H1 (cell line): Measurements from ENCODE around the gene ZBTB44. TPM values are rescaled to one million over a fixed set of nuclear protein-coding genes. Genes with fewer than 3 reads are reported as not detected.

Experiments
- CTCF ChIA-PET: fragments of 300-600 bp; sonication (Branson Sonifier 250); formaldehyde crosslinking; loops from one replicate; lab custom pipeline; 2021; ENCODE audit not compliant: partially characterized antibody; lab: Charles Lee
- POLR2A ChIA-PET: fragments of 300-600 bp; sonication (Branson Sonifier 250); formaldehyde crosslinking; loops from one replicate; lab custom pipeline; 2021; ENCODE audit warnings: inconsistent platforms; ENCODE audit not compliant: partially characterized antibody; lab: Charles Lee
- DNase-seq, 2 experiments: peaks; one replicate each; pipeline versions ENCODE4 v3.0.0 to v3.0.0-alpha.2; 2010 to 2022; ENCODE audit warnings: low spot score in 2 of 2, low read depth in 1 of 2, mixed read lengths in 1 of 2
- FAIRE-seq: peaks from 2 replicates; lab custom pipeline; 2011; peaks lifted over from hg19 to GRCh38; lab: Jason Lieb, UNC
- H2AFZ ChIP-seq: 2 replicates; pipeline ENCODE4 v1.8.1; 2012; ENCODE audit warnings: low read length, inconsistent platforms
- H2AK5ac ChIP-seq: 2 replicates; pipeline ENCODE4 v1.6.1; 2013; ENCODE audit warnings: low read depth, low read length
- H2BK120ac ChIP-seq: replicated peaks from 2 replicates; pipeline ENCODE3; 2013; ENCODE audit warnings: low read depth, low read length, inconsistent platforms
- H2BK12ac ChIP-seq: 2 replicates; pipeline ENCODE4 v1.6.1; 2013; ENCODE audit warnings: low read depth, low read length
- H2BK15ac ChIP-seq: 2 replicates; pipeline ENCODE4 v1.6.1; 2013; ENCODE audit warnings: low read length
- H2BK20ac ChIP-seq: 2 replicates; pipeline ENCODE4 v1.6.1; 2013; ENCODE audit warnings: low read length
- H2BK5ac ChIP-seq: 2 replicates; pipeline ENCODE4 v1.6.1; 2013; ENCODE audit warnings: low read depth, low read length
- H3K14ac ChIP-seq: 2 replicates; pipeline ENCODE4 v1.6.1; 2013; ENCODE audit warnings: inconsistent platforms; ENCODE audit not compliant: insufficient read length
- H3K18ac ChIP-seq: 2 replicates; pipeline ENCODE4 v1.6.1; 2013; ENCODE audit warnings: low read length; ENCODE audit errors: extremely low read depth
- H3K23ac ChIP-seq: 2 replicates; pipeline ENCODE4 v1.6.1; 2013; ENCODE audit warnings: inconsistent platforms; ENCODE audit not compliant: insufficient read length
- H3K23me2 ChIP-seq: 2 replicates; pipeline ENCODE4 v1.6.1; 2013; ENCODE audit warnings: low read depth, low read length
- H3K27ac ChIP-seq: 2 replicates; pipeline ENCODE4 v1.6.1; 2011; ENCODE audit warnings: low read depth, low read length, inconsistent platforms
- H3K27me3 ChIP-seq, 4 experiments: replicated peaks in 1 of 4; 1 replicate in 1 of 4; 2 replicates in 3 of 4; pipeline versions ENCODE4 v1.6.1 to v1.8.1; 2011 to 2013; ENCODE audit warnings: low read length in 3 of 4, mild to moderate bottlenecking in 3 of 4, inconsistent platforms in 2 of 4, mixed read lengths in 2 of 4, moderate library complexity in 1 of 4; ENCODE audit not compliant: control insufficient read depth in 3 of 4, insufficient read depth in 3 of 4; ENCODE audit errors: extremely low read depth in 1 of 4
- H3K36me3 ChIP-seq, 4 experiments: 2 replicates each; pipeline versions ENCODE4 v1.6.1 to v1.8.1; 2011 to 2013; ENCODE audit warnings: mild to moderate bottlenecking in 4 of 4, low read length in 3 of 4, moderate library complexity in 2 of 4, control low read depth in 1 of 4, inconsistent platforms in 1 of 4; ENCODE audit not compliant: insufficient read depth in 4 of 4, control insufficient read depth in 2 of 4
- H3K4ac ChIP-seq: replicated peaks from 2 replicates; pipeline ENCODE3; 2013; ENCODE audit warnings: low read length, low read depth, mixed read lengths, inconsistent platforms; ENCODE audit not compliant: insufficient read length
- H3K4me1 ChIP-seq, 4 experiments: replicated peaks in 1 of 4; 1 replicate in 1 of 4; 2 replicates in 3 of 4; pipeline versions ENCODE4 v1.6.1 to v1.8.1; 2011 to 2013; ENCODE audit warnings: low read length in 3 of 4, inconsistent platforms in 2 of 4, mixed read lengths in 1 of 4; ENCODE audit not compliant: insufficient read depth in 4 of 4, control insufficient read depth in 3 of 4
- H3K4me2 ChIP-seq, 2 experiments: 2 replicates each; pipeline versions ENCODE4 v1.6.1 to v1.8.1; 2011 to 2013; ENCODE audit warnings: low read depth in 2 of 2, low read length in 2 of 2, control low read depth in 1 of 2, inconsistent platforms in 1 of 2, mild to moderate bottlenecking in 1 of 2; ENCODE audit not compliant: insufficient read depth in 1 of 2
- H3K4me3 ChIP-seq, 4 experiments: fragments of 200-600, 300-600 bp in 1 of 4; sonication (generic), shearing (Covaris generic), sonication (Bioruptor Twin) in 1 of 4; 2 replicates each; pipeline versions ENCODE4 v1.5.1 to v1.8.1; 2011 to 2016; ENCODE audit warnings: low read length in 4 of 4, low read depth in 3 of 4, control low read depth in 2 of 4, inconsistent platforms in 2 of 4, mild to moderate bottlenecking in 2 of 4, mixed read lengths in 1 of 4, moderate library complexity in 1 of 4; ENCODE audit not compliant: insufficient read depth in 2 of 4; ENCODE audit errors: extremely low read depth in 1 of 4
- H3K56ac ChIP-seq: replicated peaks from 2 replicates; pipeline ENCODE3; 2013; ENCODE audit warnings: low read depth, mild to moderate bottlenecking, mixed read lengths, low read length, inconsistent platforms; ENCODE audit not compliant: insufficient read length
- H3K79me1 ChIP-seq: 2 replicates; pipeline ENCODE4 v1.6.1; 2013; ENCODE audit warnings: low read depth, low read length, control low read depth
- H3K79me2 ChIP-seq, 2 experiments: 2 replicates each; pipeline versions ENCODE4 v1.6.1 to v1.8.1; 2012 to 2013; ENCODE audit warnings: low read length in 2 of 2, mild to moderate bottlenecking in 2 of 2, inconsistent platforms in 1 of 2; ENCODE audit not compliant: insufficient read depth in 2 of 2, control insufficient read depth in 1 of 2
- H3K9ac ChIP-seq, 4 experiments: replicated peaks in 1 of 4; 1 replicate in 1 of 4; 2 replicates in 3 of 4; pipeline versions ENCODE4 v1.6.1 to v1.8.1; 2011 to 2013; ENCODE audit warnings: low read depth in 3 of 4, low read length in 3 of 4, control low read depth in 2 of 4, mild to moderate bottlenecking in 2 of 4, moderate library complexity in 2 of 4, inconsistent platforms in 1 of 4; ENCODE audit errors: extremely low read depth in 1 of 4
- H3K9me3 ChIP-seq, 2 experiments: 2 replicates each; pipeline versions ENCODE4 v1.6.1 to v1.8.1; 2012 to 2013; ENCODE audit warnings: mild to moderate bottlenecking in 2 of 2, moderate library complexity in 2 of 2, control low read depth in 1 of 2, inconsistent platforms in 1 of 2, low read depth in 1 of 2, low read length in 1 of 2, mixed read lengths in 1 of 2; ENCODE audit not compliant: insufficient read depth in 2 of 2
- H4K20me1 ChIP-seq, 2 experiments: replicated peaks in 1 of 2; 2 replicates each; pipeline versions ENCODE3 to v1.8.1; 2011 to 2013; ENCODE audit warnings: inconsistent platforms in 2 of 2, low read length in 2 of 2, mild to moderate bottlenecking in 1 of 2; ENCODE audit not compliant: insufficient read depth in 2 of 2, control insufficient read depth in 1 of 2
- H4K5ac ChIP-seq: 2 replicates; pipeline ENCODE4 v1.6.1; 2013; ENCODE audit warnings: low read length, low read depth, mixed read lengths, inconsistent platforms; ENCODE audit not compliant: insufficient read length
- H4K8ac ChIP-seq: 2 replicates; pipeline ENCODE4 v1.8.0; 2013; ENCODE audit warnings: mild to moderate bottlenecking, moderate library complexity, low read length, inconsistent platforms; ENCODE audit not compliant: insufficient read depth; ENCODE audit errors: extremely low read depth
- H4K91ac ChIP-seq: replicated peaks from 2 replicates; pipeline ENCODE3; 2013; ENCODE audit warnings: low read length, mixed read lengths, inconsistent platforms; ENCODE audit not compliant: insufficient read length
- ATF2 ChIP-seq: IDR thresholded peaks from 2 replicates; pipeline ENCODE4 v1.6.1; 2012; ENCODE audit warnings: low read length, inconsistent platforms
- CBX5 ChIP-seq: fragments of 300-800, 300-1000 bp; sonication (generic); IDR thresholded peaks from 2 replicates; pipeline ENCODE4 v1.7.1; 2016; ENCODE audit warnings: antibody characterized with exemption, low read length, low read depth
- KDM4A ChIP-seq: IDR thresholded peaks from one replicate; pipeline ENCODE4 v1.7.1; 2012; ENCODE audit warnings: low read depth, mild to moderate bottlenecking, moderate library complexity, low read length, inconsistent platforms; ENCODE audit not compliant: severe bottlenecking
- WGBS, 2 experiments: shearing (Covaris generic) in 1 of 2; methylation state at CpG; one replicate each; pipeline versions ENCODE4 v1.1.6 to v1.1.7; 2013 to 2015; ENCODE audit warnings: low lambda C conversion rate in 2 of 2, mixed read lengths in 2 of 2, inconsistent platforms in 1 of 2, low coverage in 1 of 2, missing lambda C conversion rate in 1 of 2; ENCODE audit not compliant: insufficient replicate concordance in 2 of 2, insufficient coverage in 1 of 2, insufficient read length in 1 of 2; ENCODE audit errors: extremely low coverage in 1 of 2, missing lambda C conversion rate in 1 of 2; 5-methylcytosine and 5-hydroxymethylcytosine counted together
- polyA plus RNA-seq, 7 experiments: library from polyadenylated mRNA; depleted of rRNA in 3 of 7; stranded (reverse) in 5 of 7; unstranded in 2 of 7; fragments of >200 nt in 5 of 7; fragments of 200-250 nt in 2 of 7; gene quantifications; 1 replicate in 5 of 7; 2 replicates in 1 of 7; 4 replicates in 1 of 7; pipeline versions ENCODE4 v1.2.1 to v1.2.3, GENCODE V29; 2011 to 2013; ENCODE audit warnings: missing spikeins in 2 of 7, mixed read lengths in 2 of 7
- total RNA-seq: library from RNA; stranded (reverse); fragmentation: NEBNext Ultra II Directional; extraction: Animal tissue kit (Norgen Biotek cat#: 25700); gene quantifications from 2 replicates; pipeline ENCODE4 v1.2.1, GENCODE V29; 2021

The ZBTB44 gene
- total and polyA plus RNA-seq, 2 of the 8 experiments (the other 6 are each of a cell fraction or from before 2014, with no cell fraction given) = 37.2 to 158 TPM

GRCh38 chr11:130304651-130305050 lies 10.1 kb downstream of the ZBTB44 start:
- Histone ChIP-seq H3K79me2 (peaks cover 26 to 100% of the 10 kb centered on the region in 2 experiments), H3K56ac (no peak overlapping the region), H2BK12ac (no peak overlapping the region), H3K36me3 (peaks cover 0 to 26% (median 11%) of the 10 kb centered on the region in 4 experiments; a peak in 6 of 8 replicates), H2AFZ (no peak overlapping the region), H3K27ac (no peak overlapping the region), H3K9me3 (peaks cover 6 to 21% of the 10 kb centered on the region in 2 experiments), H3K27me3 (no peaks in the 10 kb centered on the region), H3K4ac (no peak overlapping the region), H3K79me1 (no peaks in the 10 kb centered on the region), H3K23me2 (no peaks in the 10 kb centered on the region), H4K91ac (no peak overlapping the region), H3K14ac (no peak overlapping the region), H2BK20ac (no peak overlapping the region), H3K9ac (no peak overlapping the region), H2BK5ac (no peak overlapping the region), H2BK15ac (no peak overlapping the region), H3K4me3 (no peak overlapping the region), H3K23ac (no peak overlapping the region), H2AK5ac (no peak overlapping the region), H3K18ac (no peak overlapping the region), H4K5ac (no peak overlapping the region), H3K4me2 (no peak overlapping the region), H3K4me1 (peaks cover 0 to 3% (median 1%) of the 10 kb centered on the region in 4 experiments; a peak in 3 of 7 replicates), H4K8ac (no peak overlapping the region), H2BK120ac (no peak overlapping the region), H4K20me1 (peaks cover 2 to 4% of the 10 kb centered on the region in 2 experiments)
- no peak for TF ChIP-seq ATF2
- no peak for TF ChIP-seq KDM4A
- no peak for TF ChIP-seq CBX5
- DNase-seq (no peak), FAIRE-seq (no peak)
- ChIA-PET CTCF (interaction anchor here (0.8 kb wide), 1 partner anchor 97 kb away, joined by 3 read pairs; no protein-coding TSS in a partner anchor), POLR2A (interaction anchor here (1.3 kb wide), 1 partner anchor 9 kb away, joined by 6 read pairs; no protein-coding TSS in a partner anchor)
- 91% methylated on average over 2 of the region's 2 CpGs; no CpG with 5 or more reads in 1 of the 2 experiments for WGBS, 2 experiments
